WERI-Rb-1 (cell line): ENCODE data around the gene ZDHHC16.

Source experiments
- DNase-seq: peaks from one replicate; pipeline ENCODE4 v3.0.0-alpha.2; 2020
- H3K27ac ChIP-seq: fragments of 250-450 bp; sonication (Bioruptor Pico); 2 replicates; pipeline ENCODE4 v1.5.1; 2020; ENCODE audit warnings: mild to moderate bottlenecking, moderate library complexity
- H3K27me3 ChIP-seq: fragments of 250-450 bp; sonication (Bioruptor Pico); 2 replicates; pipeline ENCODE4 v1.5.1; 2021; ENCODE audit warnings: mild to moderate bottlenecking, low read depth, moderate library complexity; ENCODE audit not compliant: insufficient read depth, severe bottlenecking
- H3K36me3 ChIP-seq: fragments of 250-450 bp; sonication (Bioruptor Pico); 2 replicates; pipeline ENCODE4 v1.5.1; 2020; ENCODE audit warnings: mild to moderate bottlenecking, moderate library complexity
- H3K4me3 ChIP-seq: 2 replicates; pipeline ENCODE4 v1.5.1; 2011; ENCODE audit warnings: low read depth, mild to moderate bottlenecking, control low read depth, low read length
- H3K9me3 ChIP-seq: fragments of 250-450 bp; sonication (Bioruptor Pico); 2 replicates; pipeline ENCODE4 v1.5.1; 2021; ENCODE audit warnings: mild to moderate bottlenecking, moderate library complexity; ENCODE audit not compliant: severe bottlenecking
- TF ChIP-seq, protein P1 (sequence below): IDR thresholded peaks from 2 replicates; pipeline ENCODE4 v1.5.1; 2011; ENCODE audit warnings: low read depth, mild to moderate bottlenecking, control low read depth, inconsistent platforms, low read length

ZDHHC16 gene

DNA sequence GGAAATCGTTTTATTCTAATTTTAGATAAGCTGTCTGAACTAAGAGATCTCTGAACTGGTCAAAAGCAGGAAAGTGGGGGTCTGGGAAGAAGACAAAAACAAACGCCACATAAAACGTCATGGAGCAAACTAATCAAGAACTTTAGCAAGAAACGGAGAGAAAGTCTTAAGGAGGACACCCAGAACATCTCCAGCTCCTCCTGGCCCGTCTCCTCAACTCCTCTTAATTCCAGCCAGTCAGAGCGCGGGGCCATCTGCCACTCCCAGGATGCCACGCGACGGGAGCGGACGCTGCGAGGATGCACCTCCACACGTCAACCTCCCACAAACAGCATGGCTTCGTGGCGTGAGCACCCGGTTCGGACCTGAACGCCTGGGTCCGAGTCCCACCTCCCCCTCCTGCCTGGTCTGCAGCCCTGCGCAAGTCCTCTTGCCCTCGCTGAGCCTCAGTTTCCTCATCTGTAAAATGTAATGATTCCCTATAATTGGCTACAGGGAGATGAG is 51.6 kb downstream of the ZDHHC16 start:
- Histone ChIP-seq H3K4me3 (peak overlapping the region; percentile 83), H3K27ac (peak overlapping the region; percentile 97), H3K27me3 (peaks cover 12% of the 10 kb centered on the region), H3K36me3 (peaks cover 11% of the 10 kb centered on the region), H3K9me3 (no peaks in the 10 kb centered on the region)
- TF ChIP-seq, protein P1, sequence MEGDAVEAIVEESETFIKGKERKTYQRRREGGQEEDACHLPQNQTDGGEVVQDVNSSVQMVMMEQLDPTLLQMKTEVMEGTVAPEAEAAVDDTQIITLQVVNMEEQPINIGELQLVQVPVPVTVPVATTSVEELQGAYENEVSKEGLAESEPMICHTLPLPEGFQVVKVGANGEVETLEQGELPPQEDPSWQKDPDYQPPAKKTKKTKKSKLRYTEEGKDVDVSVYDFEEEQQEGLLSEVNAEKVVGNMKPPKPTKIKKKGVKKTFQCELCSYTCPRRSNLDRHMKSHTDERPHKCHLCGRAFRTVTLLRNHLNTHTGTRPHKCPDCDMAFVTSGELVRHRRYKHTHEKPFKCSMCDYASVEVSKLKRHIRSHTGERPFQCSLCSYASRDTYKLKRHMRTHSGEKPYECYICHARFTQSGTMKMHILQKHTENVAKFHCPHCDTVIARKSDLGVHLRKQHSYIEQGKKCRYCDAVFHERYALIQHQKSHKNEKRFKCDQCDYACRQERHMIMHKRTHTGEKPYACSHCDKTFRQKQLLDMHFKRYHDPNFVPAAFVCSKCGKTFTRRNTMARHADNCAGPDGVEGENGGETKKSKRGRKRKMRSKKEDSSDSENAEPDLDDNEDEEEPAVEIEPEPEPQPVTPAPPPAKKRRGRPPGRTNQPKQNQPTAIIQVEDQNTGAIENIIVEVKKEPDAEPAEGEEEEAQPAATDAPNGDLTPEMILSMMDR: no peak
- DNase-seq: peak; percentile 91

DNA sequence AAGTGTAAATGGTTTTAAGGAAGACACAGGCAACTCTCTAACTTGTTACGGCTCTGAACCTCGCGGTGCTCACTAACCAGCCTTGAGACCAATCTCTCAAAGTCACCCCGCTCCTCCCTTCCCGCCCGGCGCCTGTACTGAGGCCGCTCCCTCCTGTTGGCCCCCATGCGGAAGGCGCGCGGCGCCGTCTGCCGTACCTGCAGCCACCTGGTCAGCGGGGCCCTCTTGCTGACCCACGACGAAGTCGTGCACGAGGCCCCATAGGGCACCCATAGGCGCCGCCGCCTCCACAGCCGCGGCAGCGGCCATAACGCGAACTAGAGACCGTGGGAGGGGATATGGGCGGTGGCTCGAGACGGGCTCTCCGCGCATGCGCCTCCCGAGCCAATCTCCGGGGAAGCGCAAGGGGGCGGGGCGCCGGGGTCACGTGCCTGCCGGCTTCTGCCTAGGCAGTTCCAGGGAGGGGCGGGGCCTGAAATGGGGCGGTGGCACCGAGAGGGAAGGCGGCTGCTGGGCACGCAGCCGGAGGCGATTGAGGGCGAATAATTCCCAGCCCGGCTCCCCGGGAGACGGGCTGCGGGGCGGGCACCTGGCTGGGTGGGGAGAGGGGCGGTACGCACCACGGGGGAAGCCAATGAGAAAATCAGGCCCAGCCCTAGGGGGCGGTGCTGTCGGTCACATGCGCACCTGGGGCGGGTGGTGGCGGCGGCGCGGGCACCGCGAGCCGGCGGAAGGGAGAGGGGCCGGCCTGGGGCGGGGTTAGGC is 52.3 kb downstream of the ZDHHC16 start, which contains the start of gene MMS19:
MMS19 (minus strand) TSS at position 347 of the 765 bp plus-strand sequence; CDS start at position 309, 38 bp downstream.
- peak; percentile 99 for DNase-seq
- Histone ChIP-seq H3K36me3 (peaks cover 7% of the 10 kb centered on the region), H3K27ac (peak within 1 kb of the TSS; percentile 97), H3K27me3 (peaks cover 12% of the 10 kb centered on the region), H3K4me3 (peak within 1 kb of the TSS; percentile 83), H3K9me3 (no peaks in the 10 kb centered on the region)
- TF ChIP-seq, protein P1: no peak

DNA sequence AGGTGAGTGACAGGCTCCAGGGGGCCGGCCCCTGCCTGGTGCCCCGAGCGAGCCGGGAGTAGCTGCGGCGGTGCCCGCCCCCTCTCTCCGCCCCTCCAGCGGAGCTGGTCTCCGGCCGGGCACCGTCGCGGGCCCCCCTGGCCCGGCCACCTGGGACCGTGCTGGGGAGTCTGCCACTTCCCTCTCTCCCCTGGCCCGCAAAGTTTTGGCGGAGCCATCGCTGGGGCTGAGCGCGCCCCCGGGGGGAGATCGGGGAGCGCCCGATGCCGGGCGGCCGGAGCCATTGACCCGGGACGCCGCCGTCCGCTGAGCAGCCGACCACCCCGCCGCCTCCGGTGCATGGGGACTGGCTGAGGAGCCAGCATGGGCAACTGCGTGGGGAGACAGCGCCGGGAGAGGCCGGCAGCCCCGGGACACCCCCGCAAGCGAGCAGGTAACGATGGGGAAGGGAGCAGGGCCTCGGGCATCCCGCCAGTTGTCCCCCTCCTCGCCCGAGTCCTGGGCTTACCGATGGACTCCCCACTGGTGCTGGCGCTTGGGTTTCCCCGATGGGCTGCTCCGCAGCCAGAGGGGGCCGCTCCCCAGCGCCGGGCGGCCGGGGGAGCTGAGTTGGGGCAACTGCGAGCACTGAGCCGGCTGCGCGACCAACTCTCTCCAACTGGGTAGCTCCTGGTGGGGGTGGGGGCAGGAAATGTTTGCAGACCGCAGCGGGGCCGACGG is 53.0 kb downstream of the ZDHHC16 start, which contains the start of gene UBTD1:
UBTD1 (plus strand) TSS at position 84 of the 720 bp plus-strand sequence; CDS start at position 364, 280 bp downstream.
- Histone ChIP-seq H3K4me3 (peak within 1 kb of the TSS; percentile 83), H3K27ac (peak within 1 kb of the TSS; percentile 97), H3K9me3 (no peaks in the 10 kb centered on the region), H3K27me3 (peaks cover 12% of the 10 kb centered on the region), H3K36me3 (no peaks in the 10 kb centered on the region)
- TF ChIP-seq, protein P1: no peak
- peak; percentile 30 for DNase-seq

DNA sequence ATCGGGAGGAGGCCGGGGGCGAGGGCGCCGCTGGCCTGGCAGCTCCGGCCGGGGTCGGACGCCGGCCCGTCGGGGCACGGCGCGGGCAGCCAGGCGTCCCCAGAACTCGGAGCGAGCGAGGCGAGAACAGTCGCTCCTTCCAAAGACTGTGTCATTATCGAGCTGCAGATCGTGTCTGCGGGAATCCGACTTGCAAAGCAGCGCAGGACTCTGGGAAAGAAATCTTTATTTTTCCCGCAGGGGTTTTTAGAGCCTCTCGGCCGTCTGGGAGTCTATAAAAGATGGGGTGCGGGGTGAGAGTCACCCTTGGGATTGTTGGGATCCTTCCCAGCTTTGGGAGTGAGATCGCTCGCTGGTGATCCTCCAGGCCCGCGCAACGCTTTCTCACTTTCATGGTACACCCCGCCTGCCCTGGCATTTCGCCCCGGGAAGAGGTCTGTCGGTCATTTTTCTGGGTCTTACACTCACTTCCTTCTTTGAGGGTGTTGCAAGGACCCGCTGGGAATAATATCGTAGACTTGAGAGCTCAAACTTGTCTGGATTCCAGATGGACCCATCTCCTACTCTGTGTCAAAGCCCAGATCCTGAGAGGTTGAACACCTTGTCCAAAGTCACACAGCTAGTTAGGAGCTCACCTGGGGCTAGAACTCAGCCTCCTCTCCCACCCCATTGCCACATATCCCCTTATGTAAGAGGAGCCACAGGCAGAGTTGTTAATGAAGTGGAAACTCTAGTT is 53.8 kb downstream of the ZDHHC16 start:
- TF ChIP-seq, protein P1: no peak
- H3K4me3 ChIP-seq: peak overlapping the region; percentile 83
- no peaks in the 10 kb centered on the region for H3K36me3 ChIP-seq
- no peak for DNase-seq
- H3K27ac ChIP-seq: no peak overlapping the region
- H3K9me3 ChIP-seq: no peaks in the 10 kb centered on the region
- H3K27me3 ChIP-seq: peaks cover 12% of the 10 kb centered on the region

DNA sequence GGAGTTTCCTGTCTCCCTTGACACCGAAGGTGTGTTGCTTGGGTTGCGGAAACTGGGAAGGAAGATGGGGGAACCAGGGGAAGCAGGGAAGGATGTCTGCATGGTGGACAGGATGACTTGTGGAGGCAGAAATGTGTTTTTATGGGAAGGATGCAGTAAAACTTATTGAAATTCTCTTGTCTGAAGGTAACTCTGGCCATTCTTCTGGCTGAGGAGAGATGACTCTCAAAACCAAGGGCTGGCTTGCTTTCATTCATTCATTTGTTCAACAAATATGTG is 54.3 kb downstream of the ZDHHC16 start:
- no peaks in the 10 kb centered on the region for H3K9me3 ChIP-seq
- TF ChIP-seq, protein P1: no peak
- no peak overlapping the region for H3K27ac ChIP-seq
- H3K4me3 ChIP-seq: no peak overlapping the region
- H3K27me3 ChIP-seq: peaks cover 12% of the 10 kb centered on the region
- DNase-seq: no peak
- no peaks in the 10 kb centered on the region for H3K36me3 ChIP-seq
